Measurements from ENCODE around the gene ARHGAP24. TPM values are rescaled to one million over a fixed set of nuclear protein-coding genes. Genes with fewer than 3 reads are reported as not detected.

Gene ARHGAP24
- total and polyA plus RNA-seq, 10 of the 15 experiments (the other 5 are each of a cell fraction or from before 2014, with no cell fraction given), result 0.10 to 4.2 (median 0.52) TPM

DNA sequence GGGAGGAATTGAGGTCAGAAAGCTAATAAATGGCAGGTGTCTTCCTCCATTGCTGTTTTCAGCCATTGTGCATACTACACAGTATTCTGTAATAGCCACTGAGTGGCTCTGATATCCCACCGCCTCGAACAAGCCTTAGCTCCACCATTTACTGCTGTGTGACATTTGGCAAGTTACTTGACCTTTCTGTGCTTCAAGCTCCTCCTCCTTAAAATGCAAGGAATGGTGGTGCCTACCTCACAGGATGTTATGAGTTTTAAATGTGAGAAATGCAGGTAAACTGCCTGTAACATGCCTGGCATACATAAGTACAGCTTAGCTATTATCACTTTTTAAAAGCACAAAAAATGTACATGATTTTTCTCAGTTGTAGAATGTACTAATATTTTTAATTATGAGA lies 464.0 kb downstream of the ARHGAP24 start:
- SMC1A ChIA-PET (ENCODE audit: uncharacterized antibody, unreplicated experiment), result interaction anchor here (1.0 to 1.2 kb wide), 2 partner anchors 11 to 44 kb away, joined by 3 to 4 read pairs; no protein-coding TSS in a partner anchor
- Histone ChIP-seq H3K4me3 (no peak overlapping the region), H3K4me1 (ENCODE audit: control insufficient read depth, insufficient read depth, low read length) (no peaks in the 10 kb centered on the region), H3K27ac (ENCODE audit: control insufficient read depth, insufficient read depth) (no peak overlapping the region), H2AFZ (ENCODE audit: control insufficient read depth, low read depth, low read length) (no peak overlapping the region), H3K36me3 (ENCODE audit: control insufficient read depth in 2 of 2, insufficient read depth in 2 of 2, low read length in 1 of 2) (no peaks in the 10 kb centered on the region), H3K9ac (ENCODE audit: control insufficient read depth, insufficient read depth, low read length) (no peak overlapping the region), H3K4me2 (ENCODE audit: control insufficient read depth, insufficient read depth) (no peak overlapping the region), H3K79me2 (ENCODE audit: control insufficient read depth, insufficient read depth, low read length) (no peaks in the 10 kb centered on the region), H3K9me3 (replicated peaks; ENCODE audit: control insufficient read depth, insufficient read depth, low read length) (no peaks in the 10 kb centered on the region), H4K20me1 (ENCODE audit: control insufficient read depth, insufficient read depth) (no peaks in the 10 kb centered on the region), H3K27me3 (replicated peaks in 1 of 2; ENCODE audit: control insufficient read depth in 2 of 2, insufficient read depth in 2 of 2, low read length in 1 of 2) (no peaks in the 10 kb centered on the region)
- DNase-seq (ENCODE audit: low read depth, low spot score) (no peak), ATAC-seq (no peak), FAIRE-seq (no peak)
- CTCF ChIA-PET, result interaction anchor here (1.1 kb wide), 1 partner anchor 44 kb away, joined by 3 read pairs; no protein-coding TSS in a partner anchor
- RAD21 ChIA-PET (ENCODE audit: unreplicated experiment), result no interaction called here
- POLR2A ChIA-PET, result no interaction called here
- 46% methylated on average over 2 of the region's 2 CpGs for WGBS (ENCODE audit: insufficient coverage, insufficient replicate concordance, low lambda C conversion rate, missing lambda C conversion rate)
- intact Hi-C loops (cut with micrococcal nuclease; ENCODE audit: unreplicated experiment), result no loop called here
- in situ Hi-C loops (cut with MboI), result no loop called here
- TF ChIP-seq SMAD5 (IDR thresholded peaks at IDR 0.05; ENCODE audit: low read depth) (no peak), ZNF384 (IDR thresholded peaks at IDR 0.05; ENCODE audit: borderline replicate concordance, low read depth, low read length) (no peak), YY1 (IDR thresholded peaks at IDR 0.05; ENCODE audit: low read depth, low read length) (no peak), NBN (IDR thresholded peaks at IDR 0.05) (no peak), RBBP5 (conservative IDR thresholded peaks at IDR 0.05) (no peak), NFYA (IDR thresholded peaks at IDR 0.05; ENCODE audit: borderline replicate concordance, low read depth, low read length) (no peak), IRF4 (IDR thresholded peaks at IDR 0.05; ENCODE audit: low read depth, low read length) (no peak), FOXM1 (IDR thresholded peaks at IDR 0.05; ENCODE audit: low read depth, low read length) (no peak), RCOR1 (conservative IDR thresholded peaks at IDR 0.05; ENCODE audit: low read depth, low read length) (no peak), SIX5 (IDR thresholded peaks at IDR 0.05; ENCODE audit: low read depth, low read length, severe bottlenecking) (no peak), TCF7 (IDR thresholded peaks at IDR 0.05; ENCODE audit: borderline replicate concordance) (no peak), GABPA (IDR thresholded peaks at IDR 0.05; ENCODE audit: low read depth) (no peak), CBFB (IDR thresholded peaks at IDR 0.05; ENCODE audit: low read depth) (no peak)
- BruUV-seq (replicated peaks), result no TSS peak
